A673 (cell line): ENCODE data around the gene MARCHF2.

Source experiments
- CTCF ChIP-seq: fragments of 300-800, 200-600 bp; sonication (generic); conservative IDR thresholded peaks from 2 replicates; pipeline ENCODE4 v1.5.1; 2017; ENCODE audit warnings: low read depth, mild to moderate bottlenecking, antibody characterized with exemption, low read length, moderate library complexity, mixed read lengths
- EZH2 ChIP-seq: fragments of 200-600 bp; sonication (generic); IDR thresholded peaks from 2 replicates; pipeline ENCODE4 v1.6.1; 2017; ENCODE audit warnings: borderline replicate concordance, low read depth, mild to moderate bottlenecking, mixed read lengths, antibody characterized with exemption, low read length; ENCODE audit not compliant: poor library complexity, severe bottlenecking

GRCh38 chr19:8416796-8417195, 3.7 kb downstream of the MARCHF2 start:
- TF ChIP-seq EZH2 (no peak), CTCF (no peak)
